Measurements from ENCODE around the gene TMEM82. TPM values are rescaled to one million over a fixed set of nuclear protein-coding genes. Genes with fewer than 3 reads are reported as not detected.
A peak's percentile ranks its signal among the peaks of the same experiment; 100 is the strongest.

Gene TMEM82
- total and polyA plus RNA-seq, 8 donors: 0.10 to 4.9 (median 1.5) TPM; not detected in 4

DNA sequence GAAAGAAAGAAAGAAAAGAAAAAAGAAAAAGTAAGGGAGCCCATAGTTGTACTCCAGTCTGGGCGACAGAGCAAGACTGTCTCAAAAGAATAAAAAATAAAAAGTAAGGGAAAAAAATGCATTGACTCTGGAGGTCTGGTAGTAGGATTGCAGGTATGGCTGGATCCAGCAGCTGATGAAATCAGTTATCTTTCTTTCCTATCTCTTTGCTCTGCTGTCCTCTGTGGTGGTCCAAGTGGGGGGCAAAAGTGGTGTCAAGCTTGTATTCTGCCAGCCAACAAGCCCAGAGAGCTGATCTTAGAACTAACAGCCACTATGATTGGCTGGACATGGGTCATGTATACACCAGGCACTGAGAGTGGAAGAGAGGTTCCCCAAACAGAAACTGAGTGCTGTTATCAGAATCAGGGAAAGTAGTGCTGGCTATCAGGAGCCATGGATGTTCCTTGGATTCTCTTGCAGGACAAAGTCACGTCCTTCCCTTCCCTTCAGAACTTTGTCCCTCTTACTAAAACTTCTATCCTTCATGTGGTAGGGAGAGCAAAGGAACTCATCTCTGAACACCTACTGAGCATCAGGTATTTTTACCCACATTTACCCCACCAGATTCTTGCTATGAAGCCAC, 12.8 kb downstream of the TMEM82 start:
- no peak overlapping the region for H3K27ac ChIP-seq
- intact Hi-C loops (cut with DNase I; ENCODE audit: low total_unique reads): no loop called here

DNA sequence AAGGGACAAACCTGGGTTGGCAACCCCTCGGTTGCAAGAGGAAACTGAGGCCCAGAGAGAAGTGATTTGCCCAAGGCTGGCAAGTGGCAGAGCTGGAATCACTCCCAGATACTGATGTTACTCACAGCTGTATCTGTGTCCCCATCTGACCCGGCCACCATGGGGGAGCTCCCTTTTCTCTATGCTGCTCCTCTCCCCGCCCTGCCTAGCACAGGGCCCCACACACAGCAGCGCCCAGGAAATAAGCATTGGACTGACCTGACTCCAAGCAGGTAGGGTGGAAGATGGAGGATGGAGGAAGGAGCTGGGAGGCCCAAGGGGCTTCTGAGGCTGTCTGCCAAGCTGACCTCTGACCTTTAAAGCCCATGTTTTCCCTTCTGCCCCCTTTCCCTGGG, 13.3 kb downstream of the TMEM82 start:
- Histone ChIP-seq H3K4me1 (peaks cover 38 to 54% (median 48%) of the 10 kb centered on the region in 4 donors), H3K4me3 (no peak overlapping the region), H3K36me3 (no peaks in the 10 kb centered on the region), H3K27me3 (peaks cover 0 to 45% (median 17%) of the 10 kb centered on the region in 3 donors), H3K9me3 (no peaks in the 10 kb centered on the region), H3K27ac (no peak overlapping the region)
- WGBS, 5 donors: 58 to 88% (median 82%) methylated on average over 2 to 4 of the region's 4 CpGs
- intact Hi-C loops (cut with DNase I; ENCODE audit: low total_unique reads): no loop called here
- TF ChIP-seq POLR2A (IDR thresholded peaks at IDR 0.05) (no peak), POLR2AphosphoS5 (IDR thresholded peaks at IDR 0.05) (no peak), EP300 (IDR thresholded peaks at IDR 0.05) (no peak)
- TF ChIP-seq, protein P1, sequence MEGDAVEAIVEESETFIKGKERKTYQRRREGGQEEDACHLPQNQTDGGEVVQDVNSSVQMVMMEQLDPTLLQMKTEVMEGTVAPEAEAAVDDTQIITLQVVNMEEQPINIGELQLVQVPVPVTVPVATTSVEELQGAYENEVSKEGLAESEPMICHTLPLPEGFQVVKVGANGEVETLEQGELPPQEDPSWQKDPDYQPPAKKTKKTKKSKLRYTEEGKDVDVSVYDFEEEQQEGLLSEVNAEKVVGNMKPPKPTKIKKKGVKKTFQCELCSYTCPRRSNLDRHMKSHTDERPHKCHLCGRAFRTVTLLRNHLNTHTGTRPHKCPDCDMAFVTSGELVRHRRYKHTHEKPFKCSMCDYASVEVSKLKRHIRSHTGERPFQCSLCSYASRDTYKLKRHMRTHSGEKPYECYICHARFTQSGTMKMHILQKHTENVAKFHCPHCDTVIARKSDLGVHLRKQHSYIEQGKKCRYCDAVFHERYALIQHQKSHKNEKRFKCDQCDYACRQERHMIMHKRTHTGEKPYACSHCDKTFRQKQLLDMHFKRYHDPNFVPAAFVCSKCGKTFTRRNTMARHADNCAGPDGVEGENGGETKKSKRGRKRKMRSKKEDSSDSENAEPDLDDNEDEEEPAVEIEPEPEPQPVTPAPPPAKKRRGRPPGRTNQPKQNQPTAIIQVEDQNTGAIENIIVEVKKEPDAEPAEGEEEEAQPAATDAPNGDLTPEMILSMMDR (IDR thresholded peaks at IDR 0.05): no peak
- no peak for DNase-seq

More for the DNA sequence above, 12.8 kb downstream of the TMEM82 start:
- Histone ChIP-seq H3K36me3 (no peaks in the 10 kb centered on the region), H3K4me3 (no peak overlapping the region), H3K27me3 (peaks cover 0 to 41% (median 17%) of the 10 kb centered on the region in 3 donors), H3K4me1 (peaks cover 36 to 50% (median 44%) of the 10 kb centered on the region in 4 donors), H3K9me3 (no peaks in the 10 kb centered on the region)
- WGBS, 5 donors: 91 to 98% (median 93%) methylated on average over 2 of the region's 2 CpGs
- TF ChIP-seq POLR2A (IDR thresholded peaks at IDR 0.05) (no peak), POLR2AphosphoS5 (IDR thresholded peaks at IDR 0.05) (no peak), EP300 (IDR thresholded peaks at IDR 0.05) (no peak)
- TF ChIP-seq, protein P1 (IDR thresholded peaks at IDR 0.05): no peak
- DNase-seq: no peak

DNA sequence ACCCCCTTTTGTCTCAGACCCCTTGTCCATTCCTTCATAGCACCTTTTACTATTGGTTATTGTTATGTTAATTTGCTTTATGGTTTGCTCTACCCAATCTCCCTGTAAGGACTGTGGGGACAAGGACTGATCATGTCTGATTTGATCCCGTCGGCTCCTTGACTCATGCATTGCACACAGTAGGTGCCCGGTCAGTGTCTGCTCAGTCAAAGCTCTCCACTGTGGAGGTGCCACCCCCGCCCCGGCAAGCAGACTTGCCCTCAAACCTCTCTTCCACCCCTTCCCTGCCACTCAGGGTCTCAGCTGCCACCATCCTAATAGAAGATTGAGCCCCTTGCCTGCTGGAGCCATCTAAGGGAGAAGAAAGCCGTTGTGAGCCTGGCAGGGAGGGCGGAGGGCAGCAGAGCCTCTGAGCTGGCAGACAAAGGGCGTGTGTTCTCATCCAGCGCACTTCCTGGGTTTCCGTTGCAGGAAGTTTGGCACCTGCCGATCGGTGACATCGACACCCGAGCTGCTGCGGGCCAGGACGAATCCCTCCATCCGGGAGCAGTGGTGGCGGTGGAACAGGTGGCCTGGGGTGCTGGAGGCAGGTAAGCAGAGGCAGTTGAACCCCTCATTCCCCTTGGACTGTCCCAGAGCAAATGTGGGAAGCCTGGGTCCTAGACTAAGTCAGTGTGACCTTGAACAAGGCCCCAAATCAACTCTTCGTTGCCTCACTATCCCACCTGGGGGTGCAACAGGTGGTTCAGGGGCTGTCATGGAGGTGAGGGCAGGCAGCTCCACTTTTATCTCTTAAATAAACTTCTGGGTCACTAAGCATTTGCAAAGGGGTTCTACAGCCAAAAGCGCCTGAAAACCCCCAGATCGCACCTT, 14.1 kb downstream of the TMEM82 start:
- no peaks in the 10 kb centered on the region for H3K36me3 ChIP-seq
- H3K4me1 ChIP-seq: peaks cover 46 to 61% (median 55%) of the 10 kb centered on the region in 4 donors
- 21 to 47% (median 31%) methylated on average over 21 of the region's 21 CpGs for WGBS, 5 donors

More for the DNA sequence above, 14.1 kb downstream of the TMEM82 start:
- DNase-seq: peak; percentile 80 to 84
- Histone ChIP-seq H3K27ac (peak overlapping the region; percentile 63 to 84 (median 80)), H3K4me3 (peak overlapping the region; percentile 19 to 78 (median 69)), H3K27me3 (peaks cover 0 to 51% (median 17%) of the 10 kb centered on the region in 3 donors), H3K9me3 (no peaks in the 10 kb centered on the region)
- TF ChIP-seq, protein P1 (IDR thresholded peaks at IDR 0.05): no peak
- TF ChIP-seq POLR2A (IDR thresholded peaks at IDR 0.05) (peak in 1 of 4 donors; percentile 49), EP300 (IDR thresholded peaks at IDR 0.05) (no peak), POLR2AphosphoS5 (IDR thresholded peaks at IDR 0.05) (peak in 2 of 3 donors; percentile 84 to 94)
- intact Hi-C loops (cut with DNase I; ENCODE audit: low total_unique reads): no loop called here

Data from stomach (tissue), 9 donors.